ENCODE measurements around the gene CREBRF. TPM values are rescaled to one million over a fixed set of nuclear protein-coding genes. Genes with fewer than 3 reads are reported as not detected.

The CREBRF gene
- total and polyA plus RNA-seq, 4 donors = 8.1 to 48.5 (median 15.7) TPM

GRCh38 chr5:173138707-173139106, 82.6 kb downstream of the CREBRF start:
- H3K9ac ChIP-seq (ENCODE audit: insufficient read depth in 1 of 2, low read length in 2 of 2) = no peak overlapping the region
- H3K4me1 ChIP-seq (ENCODE audit: control insufficient read depth in 5 of 5, insufficient read depth in 5 of 5, low read length in 5 of 5) = no peaks in the 10 kb centered on the region

GRCh38 chr5:173139631-173140030, 83.5 kb downstream of the CREBRF start:
- Histone ChIP-seq H3K4me1 (ENCODE audit: control insufficient read depth in 5 of 5, insufficient read depth in 5 of 5, low read length in 5 of 5) (no peaks in the 10 kb centered on the region), H3K4me3 (no peak overlapping the region), H3K27ac (ENCODE audit: low read depth in 1 of 2, low read length in 1 of 2) (no peak overlapping the region), H3K27me3 (ENCODE audit: control insufficient read depth in 3 of 3, insufficient read depth in 3 of 3, low read length in 2 of 3) (no peaks in the 10 kb centered on the region), H3K36me3 (ENCODE audit: control insufficient read depth in 4 of 4, insufficient read depth in 4 of 4, low read length in 4 of 4) (peaks cover 0 to 3% (median 1%) of the 10 kb centered on the region in 4 donors), H3K9ac (ENCODE audit: insufficient read depth in 1 of 2, low read length in 2 of 2) (no peak overlapping the region), H3K9me3 (ENCODE audit: control insufficient read depth in 4 of 4, insufficient read depth in 3 of 4, low read length in 3 of 4) (no peaks in the 10 kb centered on the region)
- no peak for TF ChIP-seq CTCF (IDR thresholded peaks at IDR 0.05; ENCODE audit: control extremely low read depth, extremely low read depth)
- WGBS, 2 donors = 65 to 83% methylated on average over 1 of the region's 1 CpG
- DNase-seq (peak in 1 of 3 donors; percentile 9), ATAC-seq (ENCODE audit: insufficient read depth, low FRiP score) (no peak)

More at GRCh38 chr5:173138707-173139106, 82.6 kb downstream of the CREBRF start:
- ATAC-seq (ENCODE audit: insufficient read depth, low FRiP score) = no peak
- Histone ChIP-seq H3K27ac (ENCODE audit: low read depth in 1 of 2, low read length in 1 of 2) (no peak overlapping the region), H3K4me3 (no peak overlapping the region), H3K9me3 (ENCODE audit: control insufficient read depth in 4 of 4, insufficient read depth in 3 of 4, low read length in 3 of 4) (no peaks in the 10 kb centered on the region), H3K36me3 (ENCODE audit: control insufficient read depth in 4 of 4, insufficient read depth in 4 of 4, low read length in 4 of 4) (peaks cover 0 to 3% (median under 1%) of the 10 kb centered on the region in 4 donors), H3K27me3 (ENCODE audit: control insufficient read depth in 3 of 3, insufficient read depth in 3 of 3, low read length in 2 of 3) (no peaks in the 10 kb centered on the region)
- DNase-seq = no peak
- WGBS, 2 donors = 88 to 90% methylated on average over 3 of the region's 3 CpGs
- no peak for TF ChIP-seq CTCF (IDR thresholded peaks at IDR 0.05; ENCODE audit: control extremely low read depth, extremely low read depth)

- WGBS, 2 donors = 70 to 92% methylated on average over 3 to 4 of the region's 4 CpGs
- ATAC-seq (ENCODE audit: insufficient read depth, low FRiP score) = no peak
These were observed 84.6 kb downstream of the CREBRF start for GRCh38 chr5:173140769-173141168.

More at GRCh38 chr5:173140769-173141168, 84.6 kb downstream of the CREBRF start:
- DNase-seq = no peak
- Histone ChIP-seq H3K9ac (ENCODE audit: insufficient read depth in 1 of 2, low read length in 2 of 2) (no peak overlapping the region), H3K9me3 (ENCODE audit: control insufficient read depth in 4 of 4, insufficient read depth in 3 of 4, low read length in 3 of 4) (no peaks in the 10 kb centered on the region), H3K27ac (ENCODE audit: low read depth in 1 of 2, low read length in 1 of 2) (no peak overlapping the region), H3K36me3 (ENCODE audit: control insufficient read depth in 4 of 4, insufficient read depth in 4 of 4, low read length in 4 of 4) (peaks cover 0 to 3% (median under 1%) of the 10 kb centered on the region in 4 donors), H3K27me3 (ENCODE audit: control insufficient read depth in 3 of 3, insufficient read depth in 3 of 3, low read length in 2 of 3) (no peaks in the 10 kb centered on the region), H3K4me3 (no peak overlapping the region), H3K4me1 (ENCODE audit: control insufficient read depth in 5 of 5, insufficient read depth in 5 of 5, low read length in 5 of 5) (peaks cover 0 to 4% (median 0%) of the 10 kb centered on the region in 5 donors)
- TF ChIP-seq CTCF (IDR thresholded peaks at IDR 0.05; ENCODE audit: control extremely low read depth, extremely low read depth) = no peak

Measured in lung (tissue), 12 donors.